ENCODE results near the gene SCG2.
A peak's percentile ranks its signal among the peaks of the same experiment; 100 is the strongest.

- TF ChIP-seq POLR2AphosphoS5 (IDR thresholded peaks at IDR 0.05; ENCODE audit: low read depth, low read length) (no peak), CTCF (IDR thresholded peaks at IDR 0.05 in 2 of 3, conservative IDR thresholded peaks at IDR 0.05 in 1 of 3; ENCODE audit: borderline replicate concordance in 1 of 3, insufficient read depth in 1 of 3, low read depth in 2 of 3, low read length in 2 of 3) (no peak), POLR2A (IDR thresholded peaks at IDR 0.05; ENCODE audit: borderline replicate concordance, extremely low read depth, insufficient read depth, insufficient read length) (no peak), TCF7L2 (IDR thresholded peaks at IDR 0.05; ENCODE audit: borderline replicate concordance, extremely low read depth, insufficient read depth, insufficient read length) (no peak), YY1 (IDR thresholded peaks at IDR 0.05; ENCODE audit: extremely low read depth, insufficient replicate concordance, low read depth, low read length) (no peak), ZNF274 (IDR thresholded peaks at IDR 0.05; ENCODE audit: low read depth, low read length) (no peak), MAX (IDR thresholded peaks at IDR 0.05) (no peak), ZFX (IDR thresholded peaks at IDR 0.05) (no peak), SIN3A (IDR thresholded peaks at IDR 0.05; ENCODE audit: low read depth) (no peak), JUND (IDR thresholded peaks at IDR 0.05) (0 out of 2 replicates have a peak, but pooled peaks have one; percentile 25), EZH2 (IDR thresholded peaks at IDR 0.05) (no peak), FOSL1 (IDR thresholded peaks at IDR 0.05; ENCODE audit: low read depth) (peak; percentile 44; the same call in 1 of the 2 replicates), EZH2phosphoT487 (IDR thresholded peaks at IDR 0.05; ENCODE audit: borderline replicate concordance) (no peak), CEBPB (IDR thresholded peaks at IDR 0.05; ENCODE audit: low read depth) (no peak)
Observed at GRCh38 chr2:223591596-223591995, 10.6 kb downstream of the SCG2 start.
